GM12801 (cell line): ENCODE measurements around the gene KLHL21.

Experiments used
- TF ChIP-seq, protein P1 (sequence below): IDR thresholded peaks from one replicate; pipeline ENCODE4 v1.5.1; 2011; ENCODE audit warnings: control low read depth; ENCODE audit not compliant: insufficient read length; ENCODE audit errors: extremely low read depth

Gene KLHL21

DNA sequence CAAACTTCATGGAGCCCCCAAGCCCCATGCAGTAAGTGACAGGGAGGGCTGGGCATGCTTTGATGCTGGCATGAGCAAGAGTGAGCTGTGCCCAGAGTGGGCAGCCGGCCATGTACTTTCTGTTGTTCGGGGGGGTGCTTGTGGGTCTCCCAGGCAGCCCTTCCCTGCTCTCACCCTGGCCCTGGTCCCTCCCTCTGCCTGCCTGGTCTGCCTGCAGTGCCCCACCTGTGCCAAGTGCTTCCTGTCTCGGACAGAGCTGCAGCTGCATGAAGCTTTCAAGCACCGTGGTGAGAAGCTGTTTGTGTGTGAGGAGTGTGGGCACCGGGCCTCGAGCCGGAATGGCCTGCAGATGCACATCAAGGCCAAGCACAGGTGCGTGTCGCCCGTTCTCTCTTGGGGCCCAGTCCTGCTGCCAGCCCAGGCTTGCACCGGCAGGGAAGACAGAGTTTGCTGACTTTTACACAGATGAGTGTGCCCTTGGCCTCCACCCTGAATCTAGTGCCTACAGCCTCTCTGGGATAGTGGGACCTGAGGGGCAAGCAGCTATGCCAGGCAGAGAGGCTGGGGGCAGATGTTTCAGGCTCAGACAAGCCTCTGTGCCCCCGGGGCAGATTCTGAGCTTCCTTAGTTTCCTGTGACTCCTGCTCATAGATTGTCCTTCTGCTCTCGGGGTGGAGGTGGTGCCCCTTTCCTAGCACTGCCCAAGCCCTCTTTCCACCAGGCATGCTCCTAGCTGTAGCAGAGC, 15.2 kb downstream of the KLHL21 start:
- TF ChIP-seq, protein P1, sequence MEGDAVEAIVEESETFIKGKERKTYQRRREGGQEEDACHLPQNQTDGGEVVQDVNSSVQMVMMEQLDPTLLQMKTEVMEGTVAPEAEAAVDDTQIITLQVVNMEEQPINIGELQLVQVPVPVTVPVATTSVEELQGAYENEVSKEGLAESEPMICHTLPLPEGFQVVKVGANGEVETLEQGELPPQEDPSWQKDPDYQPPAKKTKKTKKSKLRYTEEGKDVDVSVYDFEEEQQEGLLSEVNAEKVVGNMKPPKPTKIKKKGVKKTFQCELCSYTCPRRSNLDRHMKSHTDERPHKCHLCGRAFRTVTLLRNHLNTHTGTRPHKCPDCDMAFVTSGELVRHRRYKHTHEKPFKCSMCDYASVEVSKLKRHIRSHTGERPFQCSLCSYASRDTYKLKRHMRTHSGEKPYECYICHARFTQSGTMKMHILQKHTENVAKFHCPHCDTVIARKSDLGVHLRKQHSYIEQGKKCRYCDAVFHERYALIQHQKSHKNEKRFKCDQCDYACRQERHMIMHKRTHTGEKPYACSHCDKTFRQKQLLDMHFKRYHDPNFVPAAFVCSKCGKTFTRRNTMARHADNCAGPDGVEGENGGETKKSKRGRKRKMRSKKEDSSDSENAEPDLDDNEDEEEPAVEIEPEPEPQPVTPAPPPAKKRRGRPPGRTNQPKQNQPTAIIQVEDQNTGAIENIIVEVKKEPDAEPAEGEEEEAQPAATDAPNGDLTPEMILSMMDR = no peak

DNA sequence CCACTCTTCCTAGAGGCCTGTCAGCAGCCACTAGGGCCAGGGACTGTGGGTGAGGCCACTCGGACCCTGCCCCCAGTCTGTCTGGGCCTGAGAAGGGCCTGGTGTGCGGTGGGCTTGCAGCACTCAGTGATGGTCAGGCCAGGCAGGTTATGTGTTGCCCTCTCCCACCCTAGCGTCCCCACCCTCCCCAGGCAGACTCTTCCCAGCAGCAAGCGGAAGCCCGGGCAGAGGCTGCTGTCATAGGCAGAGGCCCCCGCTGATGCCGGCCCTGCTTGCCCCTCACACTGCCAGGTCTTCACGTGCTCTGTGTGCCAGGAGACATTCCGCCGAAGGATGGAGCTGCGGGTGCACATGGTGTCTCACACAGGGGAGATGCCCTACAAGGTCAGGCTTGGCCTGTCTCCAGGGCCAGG, 16.3 kb downstream of the KLHL21 start:
- TF ChIP-seq, protein P1 = no peak

DNA sequence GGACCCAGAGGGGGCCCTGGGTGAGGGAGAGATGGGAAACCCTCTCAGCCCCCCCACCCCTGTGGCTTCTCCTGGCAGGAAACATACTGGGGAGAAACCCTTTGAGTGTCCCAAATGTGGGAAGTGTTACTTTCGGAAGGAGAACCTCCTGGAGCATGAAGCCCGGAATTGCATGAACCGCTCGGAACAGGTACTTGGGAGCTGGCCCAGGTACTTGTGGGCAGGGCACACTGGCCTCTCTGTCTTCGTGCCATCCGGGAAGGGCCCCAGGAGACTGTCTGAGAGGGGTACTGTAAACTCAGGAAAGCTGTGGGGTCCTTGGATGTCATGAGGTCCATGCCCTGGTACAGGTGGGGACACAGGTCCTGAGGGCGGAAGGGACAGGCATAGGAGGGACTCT, 16.8 kb downstream of the KLHL21 start:
- TF ChIP-seq, protein P1 = no peak

DNA sequence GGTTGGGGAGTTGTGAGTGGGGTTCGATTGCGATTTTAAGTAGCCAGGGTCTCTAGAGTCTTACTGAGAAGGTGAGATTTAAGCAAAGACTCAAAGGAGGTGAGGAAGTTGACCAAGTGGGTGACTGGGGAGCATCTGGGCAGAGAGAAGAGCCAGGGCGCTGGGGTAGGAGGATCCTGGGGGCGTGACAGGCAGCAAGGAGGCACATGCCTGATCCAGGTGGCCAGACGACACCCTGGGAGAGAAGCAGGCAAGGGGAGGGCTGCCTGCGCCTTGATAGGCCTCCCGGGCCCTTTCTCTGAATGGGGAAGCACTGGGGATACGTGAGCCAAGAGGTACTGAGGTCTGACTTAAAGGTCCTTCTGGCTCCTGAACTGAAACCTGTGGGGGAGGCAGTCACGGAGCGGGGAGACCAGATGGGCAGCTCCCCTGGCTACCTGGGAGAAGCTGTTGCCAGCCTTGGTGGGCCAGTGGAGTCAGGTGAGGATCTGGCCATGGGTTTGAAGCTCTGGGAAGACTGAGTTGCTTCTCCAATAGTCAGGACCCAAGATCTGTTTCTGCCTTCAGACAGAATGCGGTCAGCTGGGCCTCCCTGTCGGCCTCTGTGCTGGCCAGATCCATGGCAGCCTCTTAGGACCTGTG, 17.5 kb downstream of the KLHL21 start:
- TF ChIP-seq, protein P1 = no peak

DNA sequence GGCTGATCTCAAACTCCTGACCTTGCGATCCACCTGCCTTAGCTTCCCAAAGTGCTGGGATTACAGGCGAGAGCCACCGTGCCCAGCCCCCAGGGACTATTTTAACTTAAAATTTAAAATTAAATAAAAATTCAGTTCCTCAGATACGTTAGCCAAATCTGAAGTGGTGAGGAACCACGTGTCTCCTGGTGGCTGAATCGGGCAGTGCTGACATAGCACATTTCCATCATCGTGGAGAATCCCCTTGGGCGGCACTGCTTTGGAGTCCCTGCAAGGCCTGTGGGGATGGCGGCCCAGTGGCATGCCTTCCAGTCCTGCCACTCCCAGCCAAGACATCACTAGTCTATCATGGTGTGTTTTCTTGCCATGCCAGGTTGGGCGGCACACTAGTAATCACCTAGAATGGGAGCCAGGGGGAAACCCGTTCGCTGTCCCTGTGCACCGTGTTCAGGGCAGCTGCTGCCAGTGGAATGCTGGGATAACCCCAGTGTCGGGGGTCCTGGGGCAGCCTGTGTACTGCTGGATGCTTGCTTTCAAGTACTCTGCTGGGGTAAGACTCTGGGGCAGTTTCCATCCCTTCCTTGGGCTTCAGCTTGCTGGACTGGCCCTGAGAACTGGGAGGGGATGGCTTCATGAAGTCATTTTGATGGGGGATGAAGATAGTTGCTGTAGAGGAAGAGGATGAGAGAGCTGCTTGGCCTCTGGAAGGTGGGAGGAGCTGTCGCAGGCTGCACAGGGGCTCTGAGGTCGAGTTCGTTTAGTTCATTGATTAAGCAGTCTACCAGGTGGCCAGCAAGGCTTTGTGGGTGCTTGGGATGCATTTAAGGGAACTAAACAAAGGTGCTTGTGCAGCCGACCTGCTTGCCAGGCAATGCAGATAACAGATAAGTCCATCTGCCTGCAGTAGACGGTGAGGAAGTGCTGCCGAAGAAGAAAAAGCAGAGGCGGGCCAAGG, 18.3 kb downstream of the KLHL21 start:
- TF ChIP-seq, protein P1 = no peak

DNA sequence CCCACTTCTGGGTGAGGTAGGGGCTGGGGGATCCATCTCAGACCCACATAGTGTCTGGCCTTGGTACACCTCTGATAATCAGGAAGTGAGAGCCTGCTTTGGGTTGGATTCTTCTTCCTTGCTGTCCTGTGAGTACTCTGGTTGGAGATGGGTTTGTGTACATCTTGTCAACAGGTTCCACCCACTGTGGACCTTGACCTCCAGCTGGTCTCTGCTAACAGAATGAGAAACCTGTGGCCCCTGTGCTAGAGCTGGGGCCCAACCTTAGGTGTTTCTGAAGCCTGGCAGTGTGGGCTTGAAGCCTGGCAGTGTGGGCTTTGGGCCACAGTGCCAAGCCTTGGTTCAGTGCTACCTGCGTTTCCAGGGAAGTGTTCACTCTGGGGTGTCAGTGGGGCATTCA, 20.3 kb downstream of the KLHL21 start:
- TF ChIP-seq, protein P1 = no peak
